ENCODE measurements around the gene SNCAIP.
A peak's percentile ranks its signal among the peaks of the same experiment; 100 is the strongest.

Gene SNCAIP

GRCh38 chr5:122447879-122448278 lies 135.8 kb downstream of the SNCAIP start:
- DNase-seq (ENCODE audit: extremely low read depth, low read depth), result no peak
- no peak for TF ChIP-seq CTCF (IDR thresholded peaks at IDR 0.05; ENCODE audit: low read depth, low read length)

DNA sequence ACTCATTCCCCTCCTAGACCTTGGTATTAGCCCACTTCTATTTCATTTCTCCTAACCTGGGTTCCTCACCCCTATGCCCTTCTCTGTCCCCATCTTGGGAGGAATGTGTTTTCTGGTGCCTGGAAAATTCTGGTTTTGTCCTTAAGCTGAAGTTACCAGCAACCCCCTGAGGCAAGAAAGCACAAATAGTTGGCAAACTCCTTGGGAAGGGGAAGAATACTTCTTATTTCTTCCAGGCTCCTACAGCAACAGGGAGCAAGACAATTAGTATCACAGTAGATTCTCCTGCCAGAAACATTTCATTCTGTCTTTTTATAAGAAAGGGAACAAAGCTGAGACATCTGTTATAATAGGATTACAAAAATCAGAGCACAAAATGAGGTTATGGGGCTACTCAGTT lies 142.5 kb downstream of the SNCAIP start:
- no peak for TF ChIP-seq CTCF (IDR thresholded peaks at IDR 0.05; ENCODE audit: low read depth, low read length)
- no peak for DNase-seq (ENCODE audit: extremely low read depth, low read depth)

GRCh38 chr5:122455939-122456338 lies 143.9 kb downstream of the SNCAIP start:
- no peak for DNase-seq (ENCODE audit: extremely low read depth, low read depth)
- TF ChIP-seq CTCF (IDR thresholded peaks at IDR 0.05; ENCODE audit: low read depth, low read length), result no peak

DNA sequence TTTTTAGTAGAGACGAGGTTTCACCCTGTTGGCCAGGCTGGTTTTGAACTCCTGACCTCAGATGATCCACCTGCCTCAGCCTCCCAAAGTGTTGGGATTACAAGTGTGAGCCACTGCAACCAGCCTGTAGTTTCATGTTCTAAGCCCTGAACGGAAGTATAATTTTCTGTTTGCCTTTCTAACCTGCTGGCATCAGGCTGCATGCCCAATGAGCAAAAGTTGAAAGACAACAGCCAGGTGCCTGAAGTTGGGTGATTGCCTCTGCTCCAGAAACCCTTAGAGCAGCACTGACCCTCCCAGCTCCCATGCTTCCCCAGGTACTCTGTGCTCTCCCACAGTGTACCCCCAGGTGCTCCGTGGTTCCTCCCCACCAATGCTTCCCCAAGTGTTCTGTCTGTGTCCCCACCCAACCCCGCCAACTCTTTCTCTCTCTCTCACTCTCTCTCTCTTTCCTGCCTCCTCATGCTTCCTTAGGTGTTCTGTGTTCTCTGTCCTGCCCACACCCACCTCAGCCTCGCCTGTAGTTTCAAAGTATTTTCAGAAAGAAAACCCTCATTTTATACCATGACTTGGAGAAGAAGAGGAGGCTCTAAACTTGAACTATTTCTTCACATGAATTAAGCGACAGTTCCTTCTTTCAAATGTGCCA lies 145.3 kb downstream of the SNCAIP start:
- no peak for TF ChIP-seq CTCF (IDR thresholded peaks at IDR 0.05; ENCODE audit: low read depth, low read length)
- no peak for DNase-seq (ENCODE audit: extremely low read depth, low read depth)

DNA sequence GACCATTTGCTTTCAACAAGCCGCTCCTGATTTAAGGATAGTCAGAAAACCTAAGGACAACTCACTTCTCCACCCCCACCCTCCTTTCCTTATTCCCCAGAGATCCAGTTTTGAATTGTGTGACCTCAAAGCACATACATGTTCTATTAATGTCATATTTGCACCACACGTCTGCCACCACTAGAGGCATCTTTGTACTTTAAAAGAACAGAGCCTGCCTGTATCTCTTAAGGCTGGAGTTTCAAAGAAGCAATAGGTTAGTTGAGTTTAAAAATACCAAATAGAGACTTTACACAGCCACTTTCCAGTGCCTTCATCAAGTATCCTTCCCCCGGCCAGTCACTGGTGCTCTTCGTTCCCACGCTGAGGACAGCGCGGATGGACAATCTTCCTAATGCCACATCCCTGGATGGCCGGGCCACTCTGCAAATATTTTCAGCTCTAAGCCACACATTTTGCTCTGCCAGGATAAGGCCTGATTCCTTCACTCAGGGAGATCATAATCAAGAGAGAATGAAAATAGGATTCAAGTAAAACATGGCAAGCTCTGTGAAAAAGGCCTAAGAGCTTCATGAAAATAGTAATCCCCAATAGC lies 146.3 kb downstream of the SNCAIP start:
- DNase-seq (ENCODE audit: extremely low read depth, low read depth), result no peak

GRCh38 chr5:122462486-122462885 lies 150.4 kb downstream of the SNCAIP start:
- no peak for DNase-seq (ENCODE audit: extremely low read depth, low read depth)
- TF ChIP-seq CTCF (IDR thresholded peaks at IDR 0.05; ENCODE audit: low read depth, low read length), result no peak

More for the DNA sequence above, 146.3 kb downstream of the SNCAIP start:
- TF ChIP-seq CTCF (IDR thresholded peaks at IDR 0.05; ENCODE audit: low read depth, low read length), result peak; percentile 44

- TF ChIP-seq CTCF (IDR thresholded peaks at IDR 0.05; ENCODE audit: low read depth, low read length), result no peak
Measured at GRCh38 chr5:122463221-122463620, 151.2 kb downstream of the SNCAIP start.

More at GRCh38 chr5:122463221-122463620, 151.2 kb downstream of the SNCAIP start:
- peak; percentile 52 for DNase-seq (ENCODE audit: extremely low read depth, low read depth)

Data from AG09319 (cell line).